Psoas muscle (tissue), 8 donors: ENCODE measurements around the gene FOXK2. TPM values are rescaled to one million over a fixed set of nuclear protein-coding genes. Genes with fewer than 3 reads are reported as not detected.
"Not testable (repeated sequence)": the region's sequence is repeated elsewhere in the genome, so short reads cannot be mapped to it uniquely, and the experiment has no call there.

Source experiments
- ATAC-seq, 4 donors: fragments of 200-7000 bp; cut with Tn5 transposase; one replicate each; pipeline ENCODE4 v1.9.1; 2020; ENCODE audit warnings: moderate library complexity in 3 of 4, mild to moderate bottlenecking in 2 of 4
- DNase-seq, 2 donors: peaks; one replicate each; pipeline ENCODE4 v3.0.0-alpha.2; 2020
- H3K27ac ChIP-seq: fragments of 200-600 bp; one replicate; pipeline ENCODE4 v1.8.0; 2022
- H3K27me3 ChIP-seq, 3 donors: fragments of 200-600 bp in 1 of 3; one replicate each; pipeline versions ENCODE4 v1.6.1 to v1.8.0; 2013 to 2022; ENCODE audit warnings: low read length in 2 of 3, mild to moderate bottlenecking in 2 of 3, moderate library complexity in 1 of 3; ENCODE audit not compliant: insufficient read depth in 3 of 3
- H3K36me3 ChIP-seq, 2 donors: fragments of 200-600 bp in 1 of 2; one replicate each; pipeline versions ENCODE4 v1.6.1 to v1.8.0; 2013 to 2022; ENCODE audit warnings: low read depth in 1 of 2, mild to moderate bottlenecking in 1 of 2, moderate library complexity in 1 of 2; ENCODE audit not compliant: insufficient read depth in 1 of 2
- H3K4me1 ChIP-seq: fragments of 200-600 bp; one replicate; pipeline ENCODE4 v1.8.0; 2022
- H3K4me3 ChIP-seq: fragments of 200-600 bp; one replicate; pipeline ENCODE4 v1.8.0; 2022; ENCODE audit warnings: mild to moderate bottlenecking
- H3K9me3 ChIP-seq: fragments of 200-600 bp; one replicate; pipeline ENCODE4 v1.8.0; 2022
- CTCF ChIP-seq: fragments of 200-600 bp; IDR thresholded peaks from one replicate; pipeline ENCODE4 v1.8.0; 2022; ENCODE audit warnings: antibody characterized with exemption
- WGBS, 3 donors: extraction: QIAGEN DNeasy Blood & Tissue Kit; methylation state at CpG; one replicate each; pipeline versions ENCODE4 v1.1.6 to v1.1.7; 2013; 5-methylcytosine and 5-hydroxymethylcytosine counted together
- intact Hi-C, 2 donors: fragments of 100-400 bp; cut with DNase I; formaldehyde crosslinking; loops; one replicate each; pipeline versions ENCODE4 v1.11.0 to v1.14.2; 2022
- polyA plus RNA-seq, 3 donors: library from polyadenylated mRNA; stranded (reverse); fragments of 200-250 nt; gene quantifications; one replicate each; pipeline ENCODE4 v1.2.3, GENCODE V29; 2013
- total RNA-seq, 4 donors: library from RNA; stranded (reverse); fragmentation: NEBNext Ultra II Directional in 2 of 4; extraction: Animal tissue kit (Norgen Biotek cat#: 25700) in 2 of 4; gene quantifications; one replicate each; pipeline versions ENCODE4 v1.2.1 to v1.2.4, GENCODE V29; 2021 to 2023
- donor health status: healthy with polysubstance abuse.
- donor health status: DM: no; HTN: no; CAD: no; lungs with moderate emphysema.
- donor health status: Bipolar disorder and iron deficiency.
- donor health status: healthy.
- donor health status: DM: yes; HTN: yes; CAD: no.
- donor health status: DM: no; HTN: no; CAD: no.
- donor health status: DM: no; HTN: no; CAD: no.
- donor health status: DM: yes; HTN: yes; CAD: no.

FOXK2 gene
- total and polyA plus RNA-seq, 7 donors: 38.9 to 96.4 (median 63.8) TPM

- DNase-seq (peak; percentile 69 to 82), ATAC-seq (peak; percentile 78 to 81 (median 79))
- WGBS, 3 donors: 40 to 55% (median 40%) methylated on average over 13 of the region's 13 CpGs
- peaks cover 55% of the 10 kb centered on the region for H3K4me1 ChIP-seq
- peak overlapping the region; percentile 78 for H3K27ac ChIP-seq
- peak; percentile 72 for TF ChIP-seq CTCF
- peaks cover 3% of the 10 kb centered on the region for H3K9me3 ChIP-seq
- intact Hi-C loops: loop anchor here (5.0 to 10.0 kb wide), 3 partner anchors 60 to 200 kb away; partner anchors contain the start of gene TEX19 (in 1 of the 2)
- no peak overlapping the region for H3K4me3 ChIP-seq
- H3K27me3 ChIP-seq: no peaks in the 10 kb centered on the region
- H3K36me3 ChIP-seq: no peaks in the 10 kb centered on the region
These were observed 32.4 kb downstream of the FOXK2 start for GRCh38 chr17:82551779-82552457.

DNA sequence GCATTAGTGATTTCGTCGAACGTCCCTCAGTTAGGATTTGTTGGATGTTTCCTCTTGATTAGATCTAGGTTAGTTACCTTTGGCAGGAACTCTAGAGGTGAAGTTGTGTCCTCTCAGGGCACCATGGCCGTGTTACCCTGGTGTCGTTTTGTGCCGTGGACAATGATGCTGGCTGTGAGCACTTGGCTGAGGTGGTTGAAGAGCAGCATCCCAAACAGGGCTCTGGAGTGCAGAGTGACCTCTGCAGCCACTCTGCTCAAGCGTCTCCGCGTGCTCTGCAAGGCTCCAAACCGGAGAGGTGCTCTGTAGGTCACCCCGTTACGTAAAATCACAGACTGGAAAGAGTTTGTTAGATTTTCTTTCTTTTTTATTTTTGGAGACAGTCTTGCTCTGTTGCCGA, 33.0 kb downstream of the FOXK2 start:
- Histone ChIP-seq H3K27ac (peak overlapping the region; percentile 78), H3K36me3 (no peaks in the 10 kb centered on the region), H3K9me3 (peaks cover under 1% of the 10 kb centered on the region), H3K4me3 (no peak overlapping the region), H3K27me3 (no peaks in the 10 kb centered on the region), H3K4me1 (peaks cover 55% of the 10 kb centered on the region)
- ATAC-seq (no peak), DNase-seq (no peak)
- TF ChIP-seq CTCF: no peak
- intact Hi-C loops: loop anchor here (5.0 to 10.0 kb wide), 3 partner anchors 60 to 200 kb away; partner anchors contain the start of gene TEX19 (in 1 of the 2)
- WGBS, 3 donors: 69 to 83% (median 73%) methylated on average over 13 of the region's 13 CpGs

GRCh38 chr17:82553210-82553930, 33.8 kb downstream of the FOXK2 start:
- Histone ChIP-seq H3K4me1 (peaks cover 55% of the 10 kb centered on the region), H3K4me3 (no peak overlapping the region), H3K36me3 (no peaks in the 10 kb centered on the region), H3K27me3 (no peaks in the 10 kb centered on the region), H3K9me3 (no peaks in the 10 kb centered on the region), H3K27ac (peak overlapping the region; percentile 78)
- ATAC-seq: peak in 2 of 4 donors; percentile 23 to 24
- 63 to 74% (median 64%) methylated on average over 18 of the region's 18 CpGs for WGBS, 3 donors
- intact Hi-C loops: loop anchor here (5.0 to 10.0 kb wide), 3 partner anchors 61 to 201 kb away; partner anchors contain the start of gene TEX19 (in 1 of the 2)
- DNase-seq: no peak
- no peak for TF ChIP-seq CTCF

DNA sequence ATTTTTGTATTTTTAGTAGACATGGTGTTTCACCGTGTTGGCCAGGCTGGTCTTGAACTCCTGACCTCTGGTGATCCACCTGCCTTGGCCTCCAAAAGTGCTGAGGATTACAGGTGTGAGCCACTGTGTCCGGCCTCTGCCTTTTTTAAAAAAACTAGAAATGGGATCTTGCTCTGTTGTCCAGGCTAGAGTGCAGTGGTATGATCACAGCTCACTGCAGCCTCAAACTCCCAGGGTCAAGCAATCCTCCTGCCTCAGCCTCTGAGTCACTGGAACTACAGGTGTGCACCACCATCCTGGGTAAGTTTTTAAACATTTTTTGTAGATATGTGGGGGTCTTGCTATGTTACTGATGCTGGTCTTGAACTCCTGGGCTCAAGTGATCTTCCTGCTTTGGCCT, 38.0 kb downstream of the FOXK2 start:
- not testable (repeated sequence) for H3K4me3 ChIP-seq, H3K9me3 ChIP-seq, H3K27ac ChIP-seq, H3K27me3 ChIP-seq, H3K36me3 ChIP-seq, DNase-seq, ATAC-seq
- H3K4me1 ChIP-seq: peaks cover 56% of the 10 kb centered on the region
- intact Hi-C loops: loop anchor here in 1 of 2 donors (10.0 kb wide), 1 partner anchor 203 kb away; the partner anchor contains the start of gene TEX19
- 89 to 97% (median 91%) methylated on average over 2 of the region's 2 CpGs for WGBS, 3 donors
